A673 (cell line): ENCODE data around the gene GLI3.

Experiments used
- EZH2 ChIP-seq: fragments of 200-600 bp; sonication (generic); IDR thresholded peaks from 2 replicates; pipeline ENCODE4 v1.6.1; 2017; ENCODE audit warnings: borderline replicate concordance, low read depth, mild to moderate bottlenecking, mixed read lengths, antibody characterized with exemption, low read length; ENCODE audit not compliant: poor library complexity, severe bottlenecking
- TF ChIP-seq, protein P1 (sequence below): fragments of 300-800, 200-600 bp; sonication (generic); conservative IDR thresholded peaks from 2 replicates; pipeline ENCODE4 v1.5.1; 2017; ENCODE audit warnings: low read depth, mild to moderate bottlenecking, antibody characterized with exemption, low read length, moderate library complexity, mixed read lengths

DNA sequence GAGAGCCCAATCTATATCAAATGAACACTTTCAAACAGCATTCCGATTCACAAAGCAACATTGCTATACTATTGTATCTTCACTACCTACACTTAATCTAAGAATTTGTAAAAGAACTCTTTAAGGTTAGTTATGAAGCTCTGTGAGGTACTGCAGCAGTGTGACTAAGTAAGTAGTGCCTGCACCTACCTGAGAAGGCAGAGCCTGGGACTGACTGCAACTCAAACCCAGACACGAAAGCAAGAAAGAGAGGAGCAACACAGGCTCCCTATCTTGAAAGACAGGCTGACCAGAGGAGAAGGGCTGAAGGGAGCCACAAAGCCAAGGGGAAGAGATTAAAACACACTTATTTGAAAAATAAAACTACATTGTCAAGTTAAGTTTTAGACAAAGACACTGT is 160.1 kb downstream of the GLI3 start:
- TF ChIP-seq, protein P1, sequence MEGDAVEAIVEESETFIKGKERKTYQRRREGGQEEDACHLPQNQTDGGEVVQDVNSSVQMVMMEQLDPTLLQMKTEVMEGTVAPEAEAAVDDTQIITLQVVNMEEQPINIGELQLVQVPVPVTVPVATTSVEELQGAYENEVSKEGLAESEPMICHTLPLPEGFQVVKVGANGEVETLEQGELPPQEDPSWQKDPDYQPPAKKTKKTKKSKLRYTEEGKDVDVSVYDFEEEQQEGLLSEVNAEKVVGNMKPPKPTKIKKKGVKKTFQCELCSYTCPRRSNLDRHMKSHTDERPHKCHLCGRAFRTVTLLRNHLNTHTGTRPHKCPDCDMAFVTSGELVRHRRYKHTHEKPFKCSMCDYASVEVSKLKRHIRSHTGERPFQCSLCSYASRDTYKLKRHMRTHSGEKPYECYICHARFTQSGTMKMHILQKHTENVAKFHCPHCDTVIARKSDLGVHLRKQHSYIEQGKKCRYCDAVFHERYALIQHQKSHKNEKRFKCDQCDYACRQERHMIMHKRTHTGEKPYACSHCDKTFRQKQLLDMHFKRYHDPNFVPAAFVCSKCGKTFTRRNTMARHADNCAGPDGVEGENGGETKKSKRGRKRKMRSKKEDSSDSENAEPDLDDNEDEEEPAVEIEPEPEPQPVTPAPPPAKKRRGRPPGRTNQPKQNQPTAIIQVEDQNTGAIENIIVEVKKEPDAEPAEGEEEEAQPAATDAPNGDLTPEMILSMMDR, result no peak
- TF ChIP-seq EZH2, result no peak
